ENCODE results near the gene INAFM2. TPM values are rescaled to one million over a fixed set of nuclear protein-coding genes. Genes with fewer than 3 reads are reported as not detected.

Gene INAFM2
- total and polyA plus RNA-seq, 2 donors: 11.3 to 24.5 TPM

- 90% methylated on average over 20 of the region's 20 CpGs for WGBS
- no peak overlapping the region for H3K4me3 ChIP-seq (ENCODE audit: low read depth, low read length)
- no peaks in the 10 kb centered on the region for H3K36me3 ChIP-seq (ENCODE audit: insufficient read depth)
- no peak for DNase-seq (ENCODE audit: extremely low spot score)
- no peaks in the 10 kb centered on the region for H3K4me1 ChIP-seq (ENCODE audit: insufficient read depth)
- no peak overlapping the region for H3K27ac ChIP-seq (ENCODE audit: low read depth)
Observed at GRCh38 chr15:40293905-40294895, 29.3 kb upstream of the INAFM2 start.

- Histone ChIP-seq H3K36me3 (ENCODE audit: insufficient read depth) (no peaks in the 10 kb centered on the region), H3K4me1 (ENCODE audit: insufficient read depth) (no peaks in the 10 kb centered on the region), H3K4me3 (ENCODE audit: low read depth, low read length) (no peak overlapping the region), H3K27ac (ENCODE audit: low read depth) (no peak overlapping the region)
- WGBS: 85% methylated on average over 1 of the region's 1 CpG
- no peak for DNase-seq (ENCODE audit: extremely low spot score)
Observed at GRCh38 chr15:40295297-40295696, 28.2 kb upstream of the INAFM2 start.

- 44% methylated on average over 12 of the region's 12 CpGs for WGBS
- no peak overlapping the region for H3K4me3 ChIP-seq (ENCODE audit: low read depth, low read length)
- DNase-seq (ENCODE audit: extremely low spot score): no peak
- no peak overlapping the region for H3K27ac ChIP-seq (ENCODE audit: low read depth)
- no peaks in the 10 kb centered on the region for H3K4me1 ChIP-seq (ENCODE audit: insufficient read depth)
- H3K36me3 ChIP-seq (ENCODE audit: insufficient read depth): no peaks in the 10 kb centered on the region
Observed at GRCh38 chr15:40295877-40296560, 27.5 kb upstream of the INAFM2 start.

GRCh38 chr15:40296561-40297230 lies 26.8 kb upstream of the INAFM2 start:
- WGBS: 82% methylated on average over 5 of the region's 5 CpGs
- Histone ChIP-seq H3K4me1 (ENCODE audit: insufficient read depth) (no peaks in the 10 kb centered on the region), H3K27ac (ENCODE audit: low read depth) (no peak overlapping the region), H3K36me3 (ENCODE audit: insufficient read depth) (no peaks in the 10 kb centered on the region), H3K4me3 (ENCODE audit: low read depth, low read length) (no peak overlapping the region)
- no peak for DNase-seq (ENCODE audit: extremely low spot score)

- Histone ChIP-seq H3K27ac (ENCODE audit: low read depth) (no peak overlapping the region), H3K36me3 (ENCODE audit: insufficient read depth) (no peaks in the 10 kb centered on the region), H3K4me3 (ENCODE audit: low read depth, low read length) (no peak overlapping the region), H3K4me1 (ENCODE audit: insufficient read depth) (no peaks in the 10 kb centered on the region)
- no peak for DNase-seq (ENCODE audit: extremely low spot score)
- WGBS: 96% methylated on average over 10 of the region's 10 CpGs
Observed at GRCh38 chr15:40297356-40297755, 26.1 kb upstream of the INAFM2 start.

GRCh38 chr15:40298216-40298935 lies 25.1 kb upstream of the INAFM2 start:
- WGBS: 95% methylated on average over 17 of the region's 17 CpGs
- H3K36me3 ChIP-seq (ENCODE audit: insufficient read depth): no peaks in the 10 kb centered on the region
- H3K4me1 ChIP-seq (ENCODE audit: insufficient read depth): no peaks in the 10 kb centered on the region
- no peak for DNase-seq (ENCODE audit: extremely low spot score)
- H3K27ac ChIP-seq (ENCODE audit: low read depth): no peak overlapping the region
- no peak overlapping the region for H3K4me3 ChIP-seq (ENCODE audit: low read depth, low read length)

- no peak overlapping the region for H3K27ac ChIP-seq (ENCODE audit: low read depth)
- H3K36me3 ChIP-seq (ENCODE audit: insufficient read depth): no peaks in the 10 kb centered on the region
- 100% methylated on average over 2 of the region's 2 CpGs for WGBS
- no peak for DNase-seq (ENCODE audit: extremely low spot score)
- no peaks in the 10 kb centered on the region for H3K4me1 ChIP-seq (ENCODE audit: insufficient read depth)
- H3K4me3 ChIP-seq (ENCODE audit: low read depth, low read length): no peak overlapping the region
Observed at GRCh38 chr15:40300367-40300766, 23.1 kb upstream of the INAFM2 start.

- no peaks in the 10 kb centered on the region for H3K36me3 ChIP-seq (ENCODE audit: insufficient read depth)
- no peak for DNase-seq (ENCODE audit: extremely low spot score)
- no peak overlapping the region for H3K4me3 ChIP-seq (ENCODE audit: low read depth, low read length)
- H3K27ac ChIP-seq (ENCODE audit: low read depth): no peak overlapping the region
- WGBS: 96% methylated on average over 2 of the region's 2 CpGs
- no peaks in the 10 kb centered on the region for H3K4me1 ChIP-seq (ENCODE audit: insufficient read depth)
Observed at GRCh38 chr15:40300771-40301170, 22.7 kb upstream of the INAFM2 start.

- Histone ChIP-seq H3K4me1 (ENCODE audit: insufficient read depth) (no peaks in the 10 kb centered on the region), H3K36me3 (ENCODE audit: insufficient read depth) (no peaks in the 10 kb centered on the region), H3K27ac (ENCODE audit: low read depth) (no peak overlapping the region), H3K4me3 (ENCODE audit: low read depth, low read length) (no peak overlapping the region)
- no peak for DNase-seq (ENCODE audit: extremely low spot score)
- WGBS: 50% methylated on average over 12 of the region's 12 CpGs
Observed at GRCh38 chr15:40301467-40302179, 21.9 kb upstream of the INAFM2 start.

GRCh38 chr15:40302288-40302886 lies 21.1 kb upstream of the INAFM2 start:
- H3K27ac ChIP-seq (ENCODE audit: low read depth): no peak overlapping the region
- 95% methylated on average over 19 of the region's 19 CpGs for WGBS
- DNase-seq (ENCODE audit: extremely low spot score): no peak
- no peaks in the 10 kb centered on the region for H3K4me1 ChIP-seq (ENCODE audit: insufficient read depth)
- no peaks in the 10 kb centered on the region for H3K36me3 ChIP-seq (ENCODE audit: insufficient read depth)
- no peak overlapping the region for H3K4me3 ChIP-seq (ENCODE audit: low read depth, low read length)

GRCh38 chr15:40302981-40303380 lies 20.5 kb upstream of the INAFM2 start:
- Histone ChIP-seq H3K4me1 (ENCODE audit: insufficient read depth) (no peaks in the 10 kb centered on the region), H3K27ac (ENCODE audit: low read depth) (no peak overlapping the region), H3K36me3 (ENCODE audit: insufficient read depth) (no peaks in the 10 kb centered on the region), H3K4me3 (ENCODE audit: low read depth, low read length) (no peak overlapping the region)
- DNase-seq (ENCODE audit: extremely low spot score): no peak
- WGBS: 64% methylated on average over 11 of the region's 11 CpGs

GRCh38 chr15:40303576-40303975 lies 19.9 kb upstream of the INAFM2 start:
- no peak for DNase-seq (ENCODE audit: extremely low spot score)
- no peaks in the 10 kb centered on the region for H3K36me3 ChIP-seq (ENCODE audit: insufficient read depth)
- no peak overlapping the region for H3K4me3 ChIP-seq (ENCODE audit: low read depth, low read length)
- H3K27ac ChIP-seq (ENCODE audit: low read depth): no peak overlapping the region
- H3K4me1 ChIP-seq (ENCODE audit: insufficient read depth): no peaks in the 10 kb centered on the region
- WGBS: 93% methylated on average over 2 of the region's 2 CpGs
